Forelimb muscle (tissue), 1 donor: ENCODE results near the gene PAIP2. TPM values are rescaled to one million over a fixed set of nuclear protein-coding genes. Genes with fewer than 3 reads are reported as not detected.
"Not testable (repeated sequence)": the region's sequence is repeated elsewhere in the genome, so short reads cannot be mapped to it uniquely, and the experiment has no call there.

ENCODE experiments used
- DNase-seq: peaks from one replicate; pipeline ENCODE4 v3.0.0-alpha.2; 2013; ENCODE audit warnings: low read depth
- polyA plus RNA-seq: library from polyadenylated mRNA; unstranded; fragments of 120-200 nt; gene quantifications from one replicate; pipeline ENCODE4 v1.2.1, GENCODE V29; 2013; ENCODE audit not compliant: insufficient read length

PAIP2 gene
- polyA plus RNA-seq, 1 donor: 104 TPM

- no peak for DNase-seq
These were observed 36.6 kb downstream of the PAIP2 start for GRCh38 chr5:139378101-139378825.

- no peak for DNase-seq
These were observed 37.3 kb downstream of the PAIP2 start for GRCh38 chr5:139378941-139379361.

- no peak for DNase-seq
These were observed 38.2 kb downstream of the PAIP2 start for GRCh38 chr5:139379626-139380449.

GRCh38 chr5:139381837-139382761 lies 40.4 kb downstream of the PAIP2 start:
- no peak for DNase-seq

- DNase-seq: no peak
These were observed 41.2 kb downstream of the PAIP2 start for GRCh38 chr5:139382807-139383206.

GRCh38 chr5:139383275-139383992 lies 41.8 kb downstream of the PAIP2 start, which contains the start of gene SLC23A1:
Gene SLC23A1, minus strand, starts transcription at chr5:139383297. Its CDS starts 44 bp downstream, at chr5:139383253.
- no peak for DNase-seq

GRCh38 chr5:139383993-139384590 lies 42.4 kb downstream of the PAIP2 start:
- no peak for DNase-seq

- DNase-seq: no peak
These were observed 43.0 kb downstream of the PAIP2 start for GRCh38 chr5:139384591-139385051.

GRCh38 chr5:139385061-139386049 lies 43.7 kb downstream of the PAIP2 start:
- no peak for DNase-seq

GRCh38 chr5:139386050-139386438 lies 44.4 kb downstream of the PAIP2 start:
- no peak for DNase-seq

GRCh38 chr5:139386956-139387355 lies 45.3 kb downstream of the PAIP2 start:
- not testable (repeated sequence) for DNase-seq

- no peak for DNase-seq
These were observed 46.0 kb downstream of the PAIP2 start for GRCh38 chr5:139387611-139388197.

GRCh38 chr5:139388198-139388821 lies 46.7 kb downstream of the PAIP2 start:
- DNase-seq: no peak

- DNase-seq: no peak
These were observed 48.3 kb downstream of the PAIP2 start, which contains the start of gene MZB1 for GRCh38 chr5:139389701-139390638. Gene MZB1, minus strand, starts transcription at chr5:139389913. Its CDS starts 57 bp downstream, at chr5:139389856.

GRCh38 chr5:139390639-139391569 lies 49.2 kb downstream of the PAIP2 start:
- DNase-seq: no peak
